Lower leg skin (tissue), 4 donors: ENCODE data around the gene HHIPL2. TPM values are rescaled to one million over a fixed set of nuclear protein-coding genes. Genes with fewer than 3 reads are reported as not detected.

Experiments
- DNase-seq, 2 donors: peaks; one replicate each; pipeline ENCODE4 v3.0.0-alpha.2; 2019; ENCODE audit warnings: low spot score in 2 of 2
- H3K4me3 ChIP-seq: fragments of 200-600 bp; sonication (generic); 2 replicates; pipeline ENCODE4 v1.5.1; 2017; ENCODE audit warnings: mild to moderate bottlenecking, low read depth; ENCODE audit not compliant: poor library complexity, severe bottlenecking
- CTCF ChIP-seq, 3 donors: fragments of 450-650 bp; IDR thresholded peaks; one replicate each; pipeline ENCODE4 v1.5.1; 2016; ENCODE audit warnings: antibody characterized with exemption in 3 of 3, mild to moderate bottlenecking in 3 of 3, moderate library complexity in 2 of 3
- POLR2A ChIP-seq, 2 donors: fragments of 450-650 bp; IDR thresholded peaks; one replicate each; pipeline ENCODE4 v1.6.1; 2016 to 2017; ENCODE audit warnings: antibody characterized with exemption in 2 of 2, mild to moderate bottlenecking in 1 of 2, moderate library complexity in 1 of 2
- WGBS, 2 donors: methylation state at CpG; one replicate each; pipeline ENCODE4 v1.1.5; 2018; 5-methylcytosine and 5-hydroxymethylcytosine counted together
- intact Hi-C: fragments of 100-400 bp; cut with DNase I; formaldehyde crosslinking; loops from one replicate; pipeline ENCODE4 v1.15.0; 2023; ENCODE audit warnings: low total_unique reads
- total RNA-seq, 4 donors: library from RNA; depleted of rRNA; stranded (reverse); fragments of >200 nt; gene quantifications; one replicate each; pipeline ENCODE4 v1.1.0, GENCODE V29; 2016

Gene HHIPL2
- total RNA-seq, 4 donors from 2014 or later: not detected

DNA sequence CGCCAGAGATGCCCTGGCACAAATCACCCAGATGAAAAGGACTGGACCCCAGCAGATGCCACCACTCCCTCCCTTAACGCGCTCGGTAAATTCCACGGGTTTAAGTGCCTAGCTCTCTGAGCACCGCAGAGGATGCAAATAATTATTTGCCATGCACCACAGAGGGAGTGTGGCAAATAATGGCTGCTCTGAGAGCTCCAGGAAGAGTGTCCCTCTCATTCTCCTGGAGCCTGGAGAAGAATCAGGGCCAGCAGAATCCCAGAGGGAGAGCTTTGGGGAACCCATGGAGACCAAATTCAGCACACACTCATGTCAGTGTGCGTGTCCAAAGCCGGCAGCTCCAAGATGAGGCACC is 667 bp downstream of the HHIPL2 start:
- WGBS, 2 donors: 38 to 57% methylated on average over 8 of the region's 8 CpGs
- H3K4me3 ChIP-seq: no peak overlapping the region
- intact Hi-C loops: no loop called here
- DNase-seq: no peak
- TF ChIP-seq CTCF (IDR thresholded peaks at IDR 0.05) (no peak), POLR2A (IDR thresholded peaks at IDR 0.05) (no peak)

- TF ChIP-seq CTCF (IDR thresholded peaks at IDR 0.05): no peak
- no peak for TF ChIP-seq POLR2A (IDR thresholded peaks at IDR 0.05)
- peak in 1 of 2 donors; percentile 17 for DNase-seq
- intact Hi-C loops: no loop called here
- H3K4me3 ChIP-seq: no peak overlapping the region
- 1 to 14% methylated on average over 7 of the region's 7 CpGs for WGBS, 2 donors
Measured at GRCh38 chr1:222546548-222547259, 1.2 kb downstream of the HHIPL2 start.

- WGBS, 2 donors: 50 to 56% methylated on average over 7 of the region's 7 CpGs
- H3K4me3 ChIP-seq: no peak overlapping the region
- no peak for DNase-seq
- intact Hi-C loops: no loop called here
- TF ChIP-seq CTCF (IDR thresholded peaks at IDR 0.05) (no peak), POLR2A (IDR thresholded peaks at IDR 0.05) (no peak)
Measured at GRCh38 chr1:222546091-222546490, 1.8 kb downstream of the HHIPL2 start.

- intact Hi-C loops: no loop called here
- DNase-seq: no peak
- no peak overlapping the region for H3K4me3 ChIP-seq
- TF ChIP-seq POLR2A (IDR thresholded peaks at IDR 0.05) (no peak), CTCF (IDR thresholded peaks at IDR 0.05) (no peak)
- WGBS, 2 donors: 88 to 91% methylated on average over 21 of the region's 21 CpGs
Measured at GRCh38 chr1:222543817-222544216, 4.1 kb downstream of the HHIPL2 start.

GRCh38 chr1:222540598-222540995 is 7.3 kb downstream of the HHIPL2 start:
- peak in 1 of 2 donors; percentile 21 for DNase-seq
- no peak overlapping the region for H3K4me3 ChIP-seq
- WGBS, 2 donors: 55 to 62% methylated on average over 2 of the region's 2 CpGs
- intact Hi-C loops: no loop called here
- TF ChIP-seq CTCF (IDR thresholded peaks at IDR 0.05): no peak
- TF ChIP-seq POLR2A (IDR thresholded peaks at IDR 0.05): no peak
